A549 (cell line): ENCODE results near the gene FCMR. TPM values are rescaled to one million over a fixed set of nuclear protein-coding genes. Genes with fewer than 3 reads are reported as not detected.

Experiments
- ATAC-seq, 2 experiments: fragments of 200-7000 bp in 1 of 2; fragments of >200 bp in 1 of 2; cut with Nextera tagmentation in 1 of 2; cut with Tn5 transposase in 1 of 2; 3 replicates each; pipeline versions ENCODE4 v1.8.0 to v1.9.1; 2018 to 2020; ENCODE audit warnings: mild to moderate bottlenecking in 1 of 2, moderate library complexity in 1 of 2
- CTCF ChIA-PET: fragments of 300-600 bp; sonication (Branson Sonifier 250); formaldehyde crosslinking; extraction: SDS; loops from one replicate; lab custom pipeline; 2021; ENCODE audit warnings: antibody characterized with exemption, inconsistent platforms; lab: Yijun Ruan, JAX
- POLR2A ChIA-PET: fragments of 350-600 bp; formaldehyde crosslinking; extraction: SDS; loops from one replicate; lab custom pipeline; 2021; ENCODE audit warnings: antibody characterized with exemption, inconsistent platforms; lab: Yijun Ruan, JAX
- DNase-seq, 2 experiments: peaks; one replicate each; pipeline versions ENCODE4 v3.0.0 to v3.0.0-alpha.2; 2011 to 2016; ENCODE audit warnings: low read depth in 1 of 2, low spot score in 1 of 2
- FAIRE-seq: peaks from 2 replicates; lab custom pipeline; 2011; peaks lifted over from hg19 to GRCh38; lab: Jason Lieb, UNC
- H3K27ac ChIP-seq, 2 experiments: fragments of >200 bp; sonication (Bioruptor Twin); formaldehyde crosslinking; 3 replicates each; pipeline ENCODE4 v1.5.1; 2016 to 2017
- H3K4me1 ChIP-seq: fragments of >200 bp; sonication (Bioruptor Twin); formaldehyde crosslinking; 3 replicates; pipeline ENCODE4 v1.6.1; 2016
- H3K4me2 ChIP-seq: fragments of >200 bp; sonication (Bioruptor Twin); formaldehyde crosslinking; 3 replicates; pipeline ENCODE4 v1.6.1; 2016
- H3K4me3 ChIP-seq: fragments of >200 bp; sonication (Bioruptor Twin); formaldehyde crosslinking; 3 replicates; pipeline ENCODE4 v1.5.1; 2016
- H3K9me3 ChIP-seq: fragments of >200 bp; sonication (Bioruptor Twin); formaldehyde crosslinking; 3 replicates; pipeline ENCODE4 v1.6.1; 2016
- CBX2 ChIP-seq: fragments of 200-600 bp; sonication (generic); IDR thresholded peaks from 2 replicates; pipeline ENCODE4 v1.6.1; 2016; ENCODE audit warnings: low read depth, mild to moderate bottlenecking, borderline replicate concordance
- CHD2 ChIP-seq: fragments of 150-350 bp; IDR thresholded peaks from 2 replicates; pipeline ENCODE4 v1.6.1; 2014; ENCODE audit warnings: low read length; ENCODE audit not compliant: partially characterized antibody
- ESRRA ChIP-seq: fragments of 150-350 bp; IDR thresholded peaks from 2 replicates; pipeline ENCODE4 v1.6.1; 2014; ENCODE audit warnings: mild to moderate bottlenecking, low read length, borderline replicate concordance
- GATA3 ChIP-seq: IDR thresholded peaks from 2 replicates; pipeline ENCODE4 v1.6.1; 2012; ENCODE audit warnings: borderline replicate concordance
- HEYL ChIP-seq: fragments of 250-450 bp; sonication (Bioruptor Pico); IDR thresholded peaks from 2 replicates; pipeline ENCODE4 v1.8.0; 2021; ENCODE audit warnings: mild to moderate bottlenecking, moderate library complexity
- HMGXB4 ChIP-seq: fragments of 250-450 bp; sonication (Bioruptor Pico); IDR thresholded peaks from 2 replicates; pipeline ENCODE4 v1.5.0; 2021; ENCODE audit warnings: mild to moderate bottlenecking, moderate library complexity, borderline replicate concordance
- HOXB5 ChIP-seq: fragments of 250-450 bp; sonication (Bioruptor Pico); IDR thresholded peaks from 2 replicates; pipeline ENCODE4 v1.5.0; 2020; ENCODE audit warnings: mild to moderate bottlenecking, moderate library complexity
- JUN ChIP-seq, 2 experiments: fragments of >200 bp; sonication (Bioruptor Twin); formaldehyde crosslinking; IDR thresholded peaks; 2 replicates in 1 of 2; 3 replicates in 1 of 2; pipeline ENCODE4 v1.6.1; 2016 to 2017
- JUNB ChIP-seq: fragments of >200 bp; sonication (Bioruptor Twin); formaldehyde crosslinking; IDR thresholded peaks from 2 replicates; pipeline ENCODE4 v1.6.1; 2016
- MAFK ChIP-seq: fragments of 450-650 bp; IDR thresholded peaks from 2 replicates; pipeline ENCODE4 v1.6.1; 2014; ENCODE audit not compliant: partially characterized antibody
- MYC ChIP-seq: IDR thresholded peaks from 2 replicates; pipeline ENCODE4 v1.6.1; 2012; ENCODE audit warnings: mild to moderate bottlenecking, inconsistent platforms, low read length, improper control_type of control experiment, borderline replicate concordance
- PBX3 ChIP-seq: IDR thresholded peaks from 2 replicates; pipeline ENCODE4 v1.6.1; 2012
- RNF2 ChIP-seq: fragments of 200-600 bp; sonication (generic); IDR thresholded peaks from 2 replicates; pipeline ENCODE4 v1.6.1; 2016; ENCODE audit warnings: low read depth, mild to moderate bottlenecking, antibody characterized with exemption, moderate library complexity, borderline replicate concordance
- SMC3 ChIP-seq: fragments of >200 bp; sonication (Bioruptor Twin); formaldehyde crosslinking; IDR thresholded peaks from 3 replicates; pipeline ENCODE4 v1.6.1; 2018; ENCODE audit warnings: inconsistent platforms
- TP53 ChIP-seq: fragments of 250-450 bp; sonication (Bioruptor Pico); IDR thresholded peaks from 2 replicates; pipeline ENCODE4 v1.5.0; 2021; ENCODE audit warnings: mild to moderate bottlenecking, moderate library complexity
- WGBS: methylation state at CpG from one replicate; pipeline ENCODE4 v1.1.6; 2017; ENCODE audit errors: missing lambda C conversion rate; 5-methylcytosine and 5-hydroxymethylcytosine counted together
- polyA plus RNA-seq, 4 experiments: library from polyadenylated mRNA; depleted of rRNA in 3 of 4; stranded (reverse); fragments of >200 nt; fragmentation: RNase III in 1 of 4; extraction: RNeasy Plus Mini Kit Qiagen cat#74134 plus additional on column Dnase treatment in 1 of 4; gene quantifications; 2 replicates in 3 of 4; 3 replicates in 1 of 4; pipeline ENCODE4 v1.2.3, GENCODE V29; 2011 to 2017

Gene FCMR
- polyA plus RNA-seq, 2 of the 4 experiments (the other 2 are of a cell fraction): 0.19 to 0.93 TPM

GRCh38 chr1:206970446-206970845 lies 48.7 kb upstream of the FCMR start, which contains the start of gene FCAMR (continued):
- TF ChIP-seq HEYL (CRISPR knock-in tag): no peak
- TF ChIP-seq HMGXB4 (CRISPR knock-in tag): no peak
- TF ChIP-seq PBX3: no peak
- no peak for TF ChIP-seq CHD2
- TF ChIP-seq MAFK: no peak
- TF ChIP-seq GATA3: no peak
- no peak for TF ChIP-seq MYC
- TF ChIP-seq JUN (IDR thresholded peaks at IDR 0.05): no peak
- TF ChIP-seq HOXB5 (CRISPR knock-in tag): no peak
- TF ChIP-seq RNF2: no peak

- DNase-seq (no peak), FAIRE-seq (no peak), ATAC-seq (no peak)
- ChIA-PET POLR2A (no interaction called here), CTCF (interaction anchor here (0.6 to 8.9 kb wide), 8 partner anchors 10 to 480 kb away, joined by 3 to 90 read pairs (median 3); partner anchors contain the start of gene PIGR)
- Histone ChIP-seq H3K9me3 (no peaks in the 10 kb centered on the region), H3K4me1 (no peaks in the 10 kb centered on the region), H3K4me3 (no peak overlapping the region), H3K27ac (no peak overlapping the region), H3K4me2 (no peak overlapping the region)
- TF ChIP-seq MAFK: peak; percentile 63
- no peak for TF ChIP-seq HEYL (CRISPR knock-in tag)
- WGBS: 71% methylated on average over 5 of the region's 5 CpGs
Measured at GRCh38 chr1:206969090-206969489, 47.3 kb upstream of the FCMR start.

GRCh38 chr1:206967096-206967849 lies 45.5 kb upstream of the FCMR start:
- ATAC-seq (no peak), DNase-seq (no peak), FAIRE-seq (no peak)
- H3K4me3 ChIP-seq: no peak overlapping the region
- 54% methylated on average over 8 of the region's 8 CpGs for WGBS
- no peak overlapping the region for H3K27ac ChIP-seq
- TF ChIP-seq CBX2 (no peak), TP53 (CRISPR knock-in tag) (no peak), SMC3 (no peak)
- ChIA-PET POLR2A (no interaction called here), CTCF (interaction anchor here (0.8 to 8.9 kb wide), 4 partner anchors 14 to 232 kb away, joined by 3 to 90 read pairs (median 3); no protein-coding TSS in a partner anchor)
- no peaks in the 10 kb centered on the region for H3K4me1 ChIP-seq
- H3K4me2 ChIP-seq: no peak overlapping the region
- H3K9me3 ChIP-seq: no peaks in the 10 kb centered on the region

- Histone ChIP-seq H3K4me1 (no peaks in the 10 kb centered on the region), H3K27ac (no peak overlapping the region), H3K9me3 (no peaks in the 10 kb centered on the region), H3K4me2 (no peak overlapping the region), H3K4me3 (no peak overlapping the region)
- ChIA-PET POLR2A (no interaction called here), CTCF (interaction anchor here (0.6 to 8.9 kb wide), 8 partner anchors 8 to 1944 kb away, joined by 3 to 90 read pairs (median 3); no protein-coding TSS in a partner anchor)
- FAIRE-seq (no peak), ATAC-seq (no peak), DNase-seq (no peak)
- WGBS: 64% methylated on average over 2 of the region's 2 CpGs
- TF ChIP-seq JUNB (no peak), ESRRA (no peak), MAFK (peak; percentile 26)
Measured at GRCh38 chr1:206965781-206966180, 44.0 kb upstream of the FCMR start.
